HG02840 (cell line): Measurements from ENCODE around the gene PDAP1.
"Not testable (repeated sequence)": the region's sequence is repeated elsewhere in the genome, so short reads cannot be mapped to it uniquely, and the experiment has no call there.

Experiments
- ATAC-seq: cut with Tn5 transposase; IDR thresholded peaks from one replicate; pipeline ENCODE4 v1.9.1; 2021; ENCODE audit warnings: mild to moderate bottlenecking, moderate library complexity, moderate number of reproducible peaks; ENCODE audit not compliant: unreplicated experiment, low FRiP score

Gene PDAP1

DNA sequence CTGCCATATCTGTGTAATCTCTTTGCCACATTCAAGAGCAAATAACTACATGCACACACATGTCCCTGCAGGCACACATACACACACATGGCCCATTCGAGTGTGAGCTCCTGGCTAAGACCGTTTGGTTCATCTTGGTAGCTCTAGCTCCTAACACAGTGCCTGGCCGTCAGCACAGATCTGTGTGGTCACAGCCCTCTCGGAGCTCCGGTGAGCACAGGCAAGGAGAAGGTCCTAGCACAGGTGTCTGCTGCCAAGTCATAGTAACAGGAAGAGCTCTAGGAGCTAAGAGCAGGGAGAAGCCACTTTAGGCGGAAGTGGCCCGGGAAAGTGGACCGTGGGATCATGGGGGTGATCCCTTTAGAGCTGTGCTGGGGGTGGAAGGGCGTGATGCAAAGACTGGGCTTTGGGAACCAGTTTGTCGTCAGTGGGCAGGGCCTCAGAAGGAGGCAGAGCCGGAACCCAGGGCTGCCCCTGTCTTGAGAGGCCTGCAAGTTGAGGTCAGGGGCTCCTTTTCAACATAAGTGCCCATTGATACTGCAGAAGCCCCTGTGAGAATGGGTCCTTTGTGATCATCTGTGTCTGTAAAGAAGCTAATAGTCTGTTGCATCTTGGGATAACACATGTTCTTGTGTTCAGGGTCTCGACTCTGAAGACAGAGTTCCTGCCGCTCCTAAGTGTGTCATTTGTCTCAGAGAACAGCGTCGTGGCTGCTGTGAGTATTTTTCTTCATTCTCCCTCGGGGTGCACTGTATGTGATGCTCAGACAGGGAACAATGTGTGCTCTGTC is 50.5 kb downstream of the PDAP1 start:
- ATAC-seq, result no peak

DNA sequence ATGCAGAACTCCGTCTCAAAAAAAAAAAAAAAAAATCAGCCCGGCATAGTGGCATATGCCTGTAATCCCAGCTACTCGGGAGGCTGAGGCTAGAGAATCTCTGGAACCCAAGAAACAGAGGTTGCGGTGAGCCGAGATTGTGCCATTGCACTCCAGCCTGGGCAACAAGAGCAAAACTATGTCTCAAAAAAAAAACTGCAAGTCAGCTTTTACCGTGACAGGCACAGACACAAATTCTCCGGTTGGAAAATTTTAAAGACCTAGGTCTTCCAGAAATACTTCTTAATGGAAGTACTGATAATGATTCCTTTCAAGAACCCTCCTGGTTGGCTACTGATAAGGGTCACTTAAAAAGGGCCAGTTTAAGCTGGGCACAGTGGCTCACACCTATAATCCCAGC is 53.3 kb downstream of the PDAP1 start:
- no peak for ATAC-seq

DNA sequence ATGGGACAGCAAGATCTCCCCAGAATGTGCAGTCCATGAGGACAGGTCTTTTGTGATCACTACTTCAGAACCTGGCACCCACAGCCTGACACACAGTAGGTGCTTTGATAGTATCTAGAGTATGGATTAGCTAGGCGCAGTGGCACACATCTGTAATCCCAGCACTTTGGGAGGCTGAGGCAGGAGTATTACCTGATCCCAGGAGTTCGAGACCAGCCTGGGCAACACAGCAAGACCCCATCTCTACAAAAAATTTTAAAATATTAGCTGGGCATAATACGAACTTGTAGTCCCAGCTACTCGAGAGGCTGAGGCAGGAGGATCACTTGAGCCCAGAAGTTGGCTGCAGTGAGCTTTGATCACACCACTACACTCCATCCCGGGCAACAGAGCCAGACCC is 56.1 kb downstream of the PDAP1 start:
- ATAC-seq, result no peak

DNA sequence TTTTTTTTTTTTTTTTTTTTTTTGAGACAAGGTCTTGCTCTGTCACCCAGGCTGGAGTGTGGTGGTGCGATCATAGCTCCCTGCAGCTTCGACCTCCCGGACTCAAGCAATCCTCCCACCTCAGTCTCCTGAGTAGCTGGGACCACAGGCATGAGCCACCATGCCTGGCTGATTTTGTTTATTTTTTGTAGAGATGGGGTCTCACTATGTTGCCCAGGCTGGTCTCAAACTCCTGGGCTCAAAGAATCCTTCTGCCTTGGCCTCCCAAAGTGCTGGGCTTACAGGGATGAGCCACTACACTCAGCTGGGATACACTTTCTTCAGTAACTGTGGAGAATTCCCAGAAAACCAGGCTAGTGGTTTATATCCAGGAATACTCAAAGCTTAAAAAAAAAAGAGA is 57.8 kb downstream of the PDAP1 start:
- not testable (repeated sequence) for ATAC-seq
